Stromal cell of bone marrow (primary cell): ENCODE results near the gene ITGAE.
"Not testable (repeated sequence)": the region's sequence is repeated elsewhere in the genome, so short reads cannot be mapped to it uniquely, and the experiment has no call there.

Experiments
- DNase-seq: peaks from one replicate; pipeline ENCODE4 v3.0.0-alpha.2; 2012; ENCODE audit warnings: low read depth

ITGAE gene

GRCh38 chr17:3729881-3730280 is 71.1 kb downstream of the ITGAE start:
- DNase-seq = no peak

DNA sequence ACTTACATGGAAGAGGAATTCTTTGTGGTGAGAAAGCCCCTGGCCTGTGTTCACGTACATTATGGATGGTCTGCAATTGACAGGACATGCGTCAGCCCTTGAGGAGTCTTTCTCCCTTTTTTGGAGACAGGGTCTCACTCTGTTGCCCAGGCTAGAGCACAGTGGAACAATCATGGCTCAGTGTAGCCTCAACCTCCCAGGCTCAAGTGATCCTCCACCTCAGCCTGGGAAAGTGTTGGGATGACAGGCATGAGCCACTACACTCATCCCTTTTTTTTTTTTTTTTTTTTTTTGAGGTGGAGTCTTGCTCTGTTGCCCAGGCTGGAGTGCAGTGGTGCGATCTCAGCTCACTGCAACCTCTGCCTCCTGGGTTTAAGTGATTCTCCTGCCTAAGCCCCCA is 72.9 kb downstream of the ITGAE start:
- not testable (repeated sequence) for DNase-seq

- no peak for DNase-seq
Observed at GRCh38 chr17:3727041-3727440, 73.9 kb downstream of the ITGAE start.

- no peak for DNase-seq
Observed at GRCh38 chr17:3724378-3725077, 76.5 kb downstream of the ITGAE start.

DNA sequence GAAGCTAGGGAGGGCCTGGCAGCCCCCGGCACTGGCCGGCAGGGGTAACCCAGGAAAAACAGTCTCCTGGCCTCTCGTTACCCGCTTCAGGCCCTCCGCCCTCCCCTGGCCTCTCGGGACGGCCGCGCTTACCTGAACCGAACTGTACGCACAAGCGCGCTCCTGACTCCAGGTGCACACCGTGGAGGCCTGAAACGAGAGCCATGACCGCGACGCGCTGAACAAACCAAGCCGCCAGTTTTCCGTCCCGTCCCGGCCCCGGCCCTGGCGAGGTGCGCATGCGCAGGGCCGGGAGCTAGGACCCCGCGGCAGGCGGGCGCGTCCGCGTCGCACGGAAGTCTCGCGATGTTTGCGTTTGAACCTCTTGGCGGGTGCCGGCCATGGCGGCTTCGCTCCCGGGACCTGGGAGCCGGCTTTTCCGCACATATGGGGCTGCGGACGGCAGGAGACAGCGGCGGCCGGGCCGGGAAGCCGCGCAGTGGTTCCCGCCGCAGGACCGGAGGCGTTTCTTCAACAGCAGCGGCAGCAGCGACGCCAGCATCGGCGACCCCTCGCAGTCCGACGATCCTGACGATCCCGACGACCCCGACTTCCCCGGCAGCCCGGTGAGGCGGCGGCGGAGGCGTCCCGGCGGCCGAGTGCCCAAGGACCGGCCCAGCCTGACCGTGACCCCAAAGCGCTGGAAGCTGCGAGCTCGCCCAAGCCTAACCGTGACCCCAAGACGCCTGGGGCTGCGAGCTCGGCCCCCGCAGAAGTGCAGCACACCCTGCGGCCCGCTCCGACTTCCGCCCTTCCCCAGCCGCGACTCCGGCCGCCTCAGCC is 77.2 kb downstream of the ITGAE start, which contains the start of gene HASPIN:
Gene HASPIN (plus strand): TSS at position 348 of the 822 bp plus-strand sequence. CDS start 33 bp downstream, at position 381.
- DNase-seq = peak; percentile 73

DNA sequence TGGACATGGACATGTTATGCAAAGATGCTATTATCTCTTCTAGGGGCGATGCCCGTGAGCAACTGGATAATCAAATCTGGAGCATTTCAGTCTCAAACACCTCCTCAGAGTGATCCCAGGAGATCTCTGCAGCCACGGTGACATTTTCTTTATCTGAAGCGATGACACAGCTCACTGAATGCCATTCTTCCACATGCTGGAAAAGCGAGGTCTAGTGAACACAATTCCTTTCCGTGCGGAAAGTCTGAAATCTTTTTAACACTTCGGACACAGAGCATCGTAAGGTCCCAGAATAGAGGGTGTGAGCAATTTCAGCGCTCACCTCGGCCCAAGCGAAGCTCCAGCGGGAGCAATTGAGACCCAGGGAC is 77.8 kb downstream of the ITGAE start:
- no peak for DNase-seq

DNA sequence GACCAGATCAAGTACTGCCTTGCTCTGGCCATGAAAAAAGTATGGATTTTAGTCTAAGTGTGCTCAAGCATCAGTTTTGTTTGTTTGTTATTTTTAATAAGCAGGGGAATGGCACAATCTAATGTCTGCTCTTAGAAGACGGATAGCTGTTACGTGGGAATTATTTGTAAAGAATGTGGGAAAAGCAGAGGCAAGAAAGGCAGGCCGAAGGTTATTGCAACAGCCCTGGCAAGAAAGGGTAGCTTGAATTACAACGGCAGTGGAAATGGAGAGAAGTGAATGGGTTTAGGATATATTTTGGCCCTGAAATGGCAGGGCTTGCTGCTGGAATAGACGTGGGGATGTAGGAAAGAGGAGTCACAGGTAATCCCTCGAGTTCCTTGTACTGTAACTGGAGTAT is 78.3 kb downstream of the ITGAE start:
- no peak for DNase-seq

GRCh38 chr17:3719265-3719664 is 81.7 kb downstream of the ITGAE start:
- DNase-seq = no peak

- no peak for DNase-seq
Observed at GRCh38 chr17:3718201-3718600, 82.8 kb downstream of the ITGAE start.

DNA sequence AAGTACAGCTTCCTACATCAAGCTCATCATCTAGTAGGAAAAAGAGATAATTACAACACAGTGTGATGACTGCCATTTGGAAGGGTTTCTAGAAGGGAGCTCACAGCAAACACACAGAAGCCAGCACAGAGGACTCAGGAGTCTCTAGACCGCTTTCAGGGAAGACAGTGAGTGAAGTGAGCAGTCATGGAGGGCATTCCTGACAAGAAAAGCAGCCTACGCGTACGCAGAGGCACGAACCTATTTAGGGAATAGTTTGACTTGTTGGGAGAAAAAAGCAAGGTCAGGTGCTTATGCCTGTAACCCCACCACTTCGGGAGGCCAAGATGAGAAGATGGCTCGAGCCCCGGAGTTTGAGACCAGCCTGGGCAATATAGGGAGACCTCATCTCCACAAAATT is 85.7 kb downstream of the ITGAE start:
- DNase-seq = no peak

- DNase-seq = no peak
Observed at GRCh38 chr17:3712811-3713463, 88.1 kb downstream of the ITGAE start.

DNA sequence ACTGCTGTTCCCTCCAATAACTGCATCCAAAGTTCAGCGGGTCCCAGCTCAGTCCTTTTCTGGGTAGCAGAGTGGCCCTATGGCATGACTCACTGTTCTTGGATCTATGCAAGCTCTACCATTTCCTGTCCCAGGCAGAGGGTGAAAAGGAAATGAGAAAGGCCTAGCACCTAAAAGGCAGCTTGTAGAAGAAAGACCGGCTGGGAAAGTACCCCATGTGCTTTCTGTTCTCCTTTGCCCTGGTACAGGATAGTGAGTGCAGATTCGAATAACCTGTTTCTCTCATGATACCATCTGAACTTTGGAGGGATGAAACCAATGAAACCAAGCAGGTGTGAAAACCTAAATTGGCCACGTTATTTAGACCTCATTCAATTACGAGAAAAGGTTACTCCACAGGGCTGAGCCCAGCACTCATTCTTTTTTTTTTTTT is 90.0 kb downstream of the ITGAE start:
- DNase-seq = no peak

GRCh38 chr17:3708366-3708765 is 92.6 kb downstream of the ITGAE start:
- no peak for DNase-seq

- not testable (repeated sequence) for DNase-seq
Observed at GRCh38 chr17:3705718-3705984, 95.3 kb downstream of the ITGAE start.

DNA sequence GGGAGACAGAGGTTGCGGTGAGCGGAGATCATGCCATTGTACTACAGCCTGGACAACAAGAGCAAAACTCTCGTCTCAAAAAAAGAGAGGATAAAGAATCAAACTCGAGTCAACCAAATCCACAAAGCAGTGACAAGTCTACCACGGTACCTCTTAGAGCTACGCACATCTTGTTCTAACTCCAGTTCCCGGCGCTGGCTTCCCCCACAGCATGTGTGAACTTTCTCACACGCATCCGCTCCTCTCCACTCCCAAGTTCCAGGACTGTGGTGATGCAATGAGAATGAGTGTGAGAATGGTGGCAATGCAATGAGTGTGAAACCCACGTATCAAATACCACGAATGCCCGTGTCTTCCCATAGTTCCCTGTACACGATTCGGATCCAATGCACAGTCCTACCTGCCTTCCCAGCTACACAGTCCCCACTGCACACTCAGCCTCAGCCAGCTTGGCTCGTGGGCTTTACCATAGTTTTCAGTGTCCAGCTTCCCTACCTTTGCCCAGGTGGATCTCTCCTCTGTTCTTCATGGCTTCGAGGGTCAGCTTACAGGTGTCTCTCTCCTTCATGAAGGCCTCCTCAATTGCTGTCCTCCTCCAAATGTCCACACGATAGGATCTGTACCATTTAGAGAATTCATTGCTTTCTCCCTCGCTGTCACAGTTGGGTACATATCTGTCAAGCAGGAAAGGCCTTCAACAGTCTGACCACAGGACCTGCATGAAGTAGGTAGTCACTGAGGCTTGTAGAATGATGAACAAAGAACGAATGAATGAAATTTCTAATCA is 95.9 kb downstream of the ITGAE start:
- no peak for DNase-seq

GRCh38 chr17:3702041-3702539 is 98.9 kb downstream of the ITGAE start:
- not testable (repeated sequence) for DNase-seq

DNA sequence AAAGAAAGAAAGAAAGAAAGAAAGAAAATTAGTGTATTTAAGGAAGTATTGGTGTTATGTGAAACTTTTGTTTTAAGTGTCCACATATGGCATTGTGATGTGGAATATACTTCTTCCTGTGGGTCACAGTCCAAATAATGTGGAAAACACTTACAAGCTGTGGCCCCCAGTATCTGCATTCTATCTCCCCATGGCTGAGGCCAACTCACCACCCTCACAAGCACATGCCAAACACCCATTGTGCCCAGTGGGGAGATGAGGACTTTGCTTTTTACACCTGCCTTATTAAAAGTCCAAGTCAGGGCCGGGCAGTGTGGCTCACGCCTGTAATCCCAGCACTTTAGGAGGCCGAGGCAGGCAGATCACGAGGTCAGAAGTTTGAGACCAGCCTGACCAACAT is 101.0 kb downstream of the ITGAE start:
- DNase-seq = no peak

DNA sequence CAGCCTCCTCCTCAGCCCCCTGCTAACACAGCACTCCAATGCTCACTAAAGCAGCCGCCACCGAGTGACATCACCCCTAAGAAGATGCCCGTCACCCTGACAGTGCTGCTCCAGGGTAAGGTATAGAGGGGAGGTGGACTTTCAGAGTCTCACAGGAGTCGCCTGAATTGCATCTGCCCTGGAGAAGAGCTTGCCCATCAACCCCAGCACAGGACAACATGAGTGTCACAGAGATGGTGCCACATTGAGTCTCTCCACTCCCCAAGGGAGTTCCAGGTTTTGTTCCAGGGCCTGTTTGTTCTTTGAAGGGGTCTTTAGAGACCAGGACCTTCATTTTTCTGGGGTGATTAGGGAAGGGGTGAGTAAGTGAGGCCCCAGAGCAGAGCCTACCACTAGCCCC is 102.8 kb downstream of the ITGAE start:
- no peak for DNase-seq

DNA sequence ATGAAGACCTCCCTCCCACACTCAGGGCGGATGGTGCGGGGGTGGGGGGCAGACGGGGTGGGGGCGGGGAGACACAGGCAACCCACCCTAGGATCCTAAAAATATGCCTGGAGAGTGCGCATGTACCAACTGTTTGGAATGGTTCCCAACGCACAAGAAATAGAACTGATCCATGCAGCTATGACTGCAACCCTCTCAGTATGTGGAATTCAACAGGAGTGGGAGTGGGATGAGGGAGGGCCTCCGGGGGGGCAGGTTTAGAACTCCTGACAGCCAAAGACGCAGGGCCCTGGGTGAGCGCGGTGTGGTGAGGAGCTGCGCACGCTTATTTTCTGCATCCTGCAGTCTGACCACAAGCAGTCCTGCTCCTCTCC is 103.9 kb downstream of the ITGAE start:
- no peak for DNase-seq

GRCh38 chr17:3695723-3696411 is 105.1 kb downstream of the ITGAE start, which contains the start of gene P2RX5:
TSS of gene P2RX5 (minus strand) at chr17:3696155. CDS start at chr17:3696005, 150 bp downstream.
- DNase-seq = no peak

DNA sequence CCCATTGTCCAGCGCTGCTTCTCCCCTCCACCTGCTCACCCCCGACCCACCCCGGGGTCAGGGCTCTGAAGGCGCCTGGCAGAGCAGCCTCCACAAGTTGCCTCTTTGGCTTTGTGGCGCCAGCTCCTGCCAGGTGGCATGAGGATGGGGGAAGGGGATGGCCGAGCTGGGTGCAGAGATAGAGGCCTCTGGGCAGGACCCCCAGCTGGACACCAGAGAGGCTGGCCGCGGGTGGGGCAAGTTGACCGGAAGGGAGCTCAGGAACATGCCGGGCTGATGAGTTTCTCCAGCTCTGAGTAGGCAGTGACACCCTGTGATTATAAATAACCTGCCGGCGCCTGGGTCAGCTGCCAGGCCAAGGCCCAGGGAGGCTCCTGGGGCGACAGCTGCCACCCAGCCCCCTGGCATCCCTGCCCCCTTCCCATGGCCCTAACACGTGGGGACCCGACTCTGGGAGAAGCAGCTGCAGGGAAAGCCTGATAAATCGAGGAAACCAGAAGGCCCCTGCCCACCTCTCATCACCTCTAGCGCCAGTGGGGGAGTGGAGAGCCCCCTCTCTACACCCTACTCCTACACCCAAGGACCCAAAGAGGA is 105.8 kb downstream of the ITGAE start:
- DNase-seq = no peak
